Measurements from ENCODE around the gene RELN.
"Not testable (repeated sequence)": the region's sequence is repeated elsewhere in the genome, so short reads cannot be mapped to it uniquely, and the experiment has no call there.

Gene RELN

DNA sequence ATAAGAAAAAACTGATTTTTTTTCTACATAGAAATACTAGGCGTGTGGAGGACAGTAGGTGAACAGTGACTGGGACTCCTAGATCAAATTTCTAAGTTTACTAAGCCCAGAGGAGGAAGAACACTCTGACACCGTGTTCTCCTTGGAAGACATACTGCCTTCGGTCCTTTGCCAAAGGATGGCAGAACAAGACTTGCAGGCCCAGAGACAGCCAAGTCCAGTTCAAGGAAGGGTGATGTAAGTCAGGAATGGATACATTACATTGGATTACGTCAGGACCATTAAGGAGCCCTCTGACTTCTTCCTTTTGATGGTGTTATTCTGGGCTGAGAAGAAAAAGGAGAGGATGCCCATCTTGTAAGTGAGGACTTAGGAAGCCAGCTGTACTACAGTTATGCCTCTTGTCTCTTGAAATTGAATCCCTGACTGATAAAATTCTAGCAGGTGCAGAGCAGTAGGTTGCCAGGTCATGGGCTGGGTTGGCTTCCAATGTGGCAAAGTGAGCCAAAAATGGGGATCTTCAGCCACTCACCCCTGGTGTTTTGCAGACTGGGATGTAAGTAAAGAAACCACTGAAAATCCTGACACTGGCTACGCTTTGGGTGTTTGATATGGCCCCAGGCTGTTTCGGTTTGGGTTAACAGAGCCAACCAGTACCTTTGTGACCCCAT is 45.1 kb downstream of the RELN start:
- DNase-seq (ENCODE audit: low read depth, low spot score) = no peak

DNA sequence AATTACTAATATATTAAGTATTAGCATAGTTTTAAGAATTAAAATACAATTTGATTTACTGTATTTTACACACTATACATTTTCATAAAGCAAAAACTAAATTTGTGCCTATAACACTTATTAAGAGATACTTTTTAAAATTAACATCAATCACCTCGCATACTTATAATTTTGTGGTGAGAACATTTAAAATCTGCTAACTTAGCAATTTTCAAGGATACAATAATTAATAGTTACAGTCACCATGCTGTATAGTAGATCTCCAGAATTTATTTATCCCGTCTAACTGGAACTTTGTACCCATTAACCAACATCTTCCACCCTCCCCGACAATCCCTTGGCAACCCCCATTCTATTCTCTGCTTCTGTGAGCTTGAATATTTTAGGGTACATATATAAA is 47.5 kb downstream of the RELN start:
- no peak for DNase-seq (ENCODE audit: low read depth, low spot score)

DNA sequence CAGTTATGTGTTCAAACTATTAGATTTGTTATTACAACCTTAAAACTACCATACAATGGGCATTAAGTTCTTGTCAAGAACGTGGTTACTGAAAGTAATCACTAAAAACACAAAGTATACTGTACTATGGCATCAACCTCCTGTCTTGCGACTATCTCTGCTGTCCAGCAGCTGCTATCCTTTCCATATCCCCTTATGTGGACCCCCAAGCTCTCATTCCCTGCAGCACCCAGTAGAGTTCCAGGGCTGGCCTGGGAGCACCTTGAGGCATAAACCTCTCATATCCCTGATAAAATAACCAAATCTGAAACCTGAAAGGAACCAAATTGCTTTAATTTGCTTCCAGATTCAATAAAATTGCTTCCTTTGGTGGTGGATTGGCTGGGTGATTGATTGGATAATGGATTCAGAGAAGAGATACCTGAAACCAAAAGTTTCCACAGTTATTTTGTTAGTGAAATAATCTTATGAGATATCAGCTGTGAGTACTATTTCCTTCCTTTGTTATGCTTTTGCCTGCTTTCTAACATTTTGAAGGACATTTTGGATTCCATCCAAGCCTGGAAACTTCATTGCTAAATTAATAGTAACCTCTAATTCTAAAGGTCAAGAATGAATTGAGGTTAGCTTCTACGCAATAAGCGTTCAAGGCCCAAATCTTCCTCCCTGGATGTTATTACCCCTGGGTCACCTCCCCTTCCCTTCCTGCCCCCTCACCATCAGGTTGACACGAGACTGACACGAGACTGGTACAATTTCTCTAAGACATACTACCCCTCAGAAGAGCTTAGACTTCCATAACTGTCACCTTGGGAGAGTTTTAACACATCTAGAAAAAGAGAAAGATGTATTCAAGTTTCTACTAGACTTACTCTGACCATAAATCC is 48.8 kb downstream of the RELN start:
- no peak for DNase-seq (ENCODE audit: low read depth, low spot score)

DNA sequence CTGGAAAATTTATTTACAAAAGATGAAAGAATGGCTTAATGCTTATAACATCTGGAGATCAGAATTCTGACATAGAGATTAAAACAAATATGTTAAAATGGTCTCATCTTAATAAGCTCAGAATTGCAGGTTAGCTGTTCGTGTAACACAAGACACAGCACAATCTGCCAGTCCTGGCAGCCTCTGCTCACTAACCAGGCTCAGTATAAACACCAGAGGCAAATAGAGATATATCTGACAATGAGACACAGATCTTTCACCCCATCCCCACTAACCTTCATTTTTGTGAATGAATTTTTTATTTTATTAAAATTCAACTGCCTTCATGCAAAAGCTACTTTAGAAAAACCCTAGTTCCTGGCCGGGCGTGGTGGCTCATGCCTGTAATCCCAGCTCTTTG is 51.8 kb downstream of the RELN start:
- no peak for DNase-seq (ENCODE audit: low read depth, low spot score)

GRCh38 chr7:103936558-103936957 is 52.9 kb downstream of the RELN start:
- DNase-seq (ENCODE audit: low read depth, low spot score) = no peak

DNA sequence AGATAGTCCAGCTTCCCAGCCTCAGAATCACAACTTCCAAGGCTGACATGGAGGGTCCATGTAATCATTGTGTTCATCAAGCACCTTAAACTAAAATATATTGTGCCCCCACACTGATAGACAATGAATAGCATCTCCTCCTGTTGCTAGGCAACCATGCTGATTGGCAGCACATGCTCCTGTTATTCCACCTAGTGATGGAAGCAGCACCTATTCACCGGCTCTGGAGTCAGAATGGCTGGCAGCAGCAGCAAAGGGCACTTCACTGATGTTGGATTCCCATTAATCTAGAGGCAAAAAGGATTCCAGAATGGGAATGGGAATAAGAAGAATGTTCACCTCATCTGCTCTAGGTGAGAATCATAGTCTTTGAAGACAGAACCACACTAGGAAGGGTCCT is 55.0 kb downstream of the RELN start:
- no peak for DNase-seq (ENCODE audit: low read depth, low spot score)

GRCh38 chr7:103932389-103932788 is 57.1 kb downstream of the RELN start:
- no peak for DNase-seq (ENCODE audit: low read depth, low spot score)

- DNase-seq (ENCODE audit: low read depth, low spot score) = no peak
Observed at GRCh38 chr7:103929901-103930311, 59.6 kb downstream of the RELN start.

DNA sequence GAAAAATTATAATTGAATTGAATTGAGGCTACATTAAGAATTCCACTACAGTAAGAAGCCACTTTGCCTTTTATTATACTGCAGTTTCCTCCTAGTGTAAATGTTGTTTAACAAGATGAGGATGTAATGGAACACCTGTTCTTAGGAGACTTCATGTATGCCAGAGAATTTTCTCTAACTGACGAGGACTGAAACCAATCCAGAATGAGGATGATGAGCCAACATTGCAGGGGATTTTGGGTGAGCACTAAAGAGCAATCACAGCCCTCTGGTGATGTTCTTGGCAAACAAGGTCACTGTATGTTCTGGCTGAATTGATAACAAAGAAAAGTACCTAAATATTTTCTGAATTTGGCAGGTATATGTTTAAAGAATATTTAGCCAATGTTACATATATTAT is 60.9 kb downstream of the RELN start:
- DNase-seq (ENCODE audit: low read depth, low spot score) = no peak

- DNase-seq (ENCODE audit: low read depth, low spot score) = no peak
Observed at GRCh38 chr7:103924184-103924583, 65.3 kb downstream of the RELN start.

DNA sequence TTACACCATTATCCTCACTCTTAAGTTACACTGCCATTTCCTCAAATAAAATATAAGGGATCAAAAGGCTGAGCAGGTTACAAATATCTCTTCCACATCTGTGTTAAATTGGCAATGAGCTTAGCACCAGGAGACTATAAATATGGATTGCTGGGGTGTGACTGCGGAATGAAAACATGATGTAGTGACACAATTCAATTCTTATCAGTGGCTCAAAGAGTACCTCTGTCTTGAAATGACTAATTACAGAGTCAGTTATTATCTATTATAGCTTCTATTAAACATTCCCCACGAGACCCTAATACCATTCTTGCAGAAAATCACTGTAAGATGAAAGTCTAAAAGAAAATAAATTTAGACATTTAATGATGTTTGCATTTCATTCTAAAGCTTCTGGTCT is 67.1 kb downstream of the RELN start:
- DNase-seq (ENCODE audit: low read depth, low spot score) = no peak

DNA sequence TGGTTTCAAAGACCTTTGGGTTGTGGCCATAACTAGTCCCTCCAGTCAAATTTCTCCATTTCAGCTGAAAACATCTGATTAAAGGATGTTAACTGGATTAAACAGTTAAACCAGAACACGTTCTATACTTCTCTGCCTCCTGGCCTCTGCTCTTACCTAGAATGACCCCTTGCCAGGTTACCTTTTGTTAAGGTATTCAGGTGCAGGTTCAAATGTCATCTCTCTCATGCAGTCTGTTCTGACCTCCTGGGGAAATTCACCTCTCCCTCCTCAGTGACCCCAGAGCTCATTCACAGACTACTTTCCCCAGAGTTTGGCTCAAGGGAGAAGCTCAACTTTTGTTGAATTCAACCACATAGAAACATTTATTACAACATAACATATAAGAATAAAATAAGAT is 67.8 kb downstream of the RELN start:
- no peak for DNase-seq (ENCODE audit: low read depth, low spot score)

DNA sequence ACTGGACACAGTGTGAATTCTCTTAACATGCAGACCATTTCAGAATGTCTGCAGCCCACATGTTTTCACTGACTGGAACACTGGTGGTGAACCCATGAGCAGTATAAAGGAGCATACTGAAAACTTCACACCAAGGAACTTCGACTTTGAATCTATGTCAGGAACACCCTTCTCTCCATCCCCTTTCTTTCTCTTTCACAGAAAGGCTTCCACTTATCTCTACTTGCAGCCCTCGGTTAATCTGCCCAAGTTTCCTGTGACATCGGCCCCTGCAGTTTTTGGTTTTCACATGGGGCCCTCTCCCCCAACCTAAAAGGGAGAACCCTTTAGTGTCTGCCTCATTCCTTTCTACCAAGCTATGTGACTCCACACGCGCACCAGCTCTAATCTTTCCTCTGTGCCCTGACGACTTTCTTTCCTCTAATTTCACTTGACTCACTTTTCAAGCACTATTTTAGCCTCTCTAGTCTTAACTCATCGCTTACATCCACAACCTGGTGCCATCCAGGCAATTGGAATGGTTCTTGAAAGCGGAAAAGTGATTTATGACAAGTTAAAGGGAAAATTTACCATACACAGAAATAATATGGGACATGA is 70.1 kb downstream of the RELN start:
- DNase-seq (ENCODE audit: low read depth, low spot score) = no peak

DNA sequence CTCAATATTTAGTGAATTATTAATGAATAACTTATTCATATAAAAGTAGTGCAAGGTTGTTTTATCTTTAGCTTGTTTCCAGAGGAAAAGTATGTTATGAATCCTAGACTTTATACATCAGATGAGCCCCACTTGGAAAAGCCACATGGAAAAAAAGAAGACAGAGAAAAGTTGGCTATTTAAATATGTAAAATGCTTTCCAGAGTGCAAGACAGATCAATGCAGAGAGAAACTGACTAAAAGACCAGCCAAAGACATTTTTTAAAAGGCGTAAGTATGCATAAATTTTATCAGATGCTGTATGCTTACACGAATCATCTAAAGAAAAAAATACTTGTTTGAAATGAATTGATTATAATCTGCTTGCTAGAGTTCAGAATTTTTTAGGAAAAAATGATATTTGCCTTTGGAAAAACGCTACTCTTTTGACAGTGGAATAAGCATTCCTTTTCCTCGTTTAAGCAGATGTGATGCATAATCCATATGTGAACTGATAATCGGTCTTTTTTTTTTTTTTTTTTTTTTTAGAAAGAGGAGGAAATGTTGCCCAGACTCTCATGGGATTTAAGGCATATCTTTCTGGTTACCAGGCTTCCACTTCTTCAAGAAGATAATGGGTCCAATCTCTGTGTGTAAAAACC is 70.7 kb downstream of the RELN start:
- DNase-seq (ENCODE audit: low read depth, low spot score) = no peak

GRCh38 chr7:103915680-103916357 is 73.6 kb downstream of the RELN start:
- no peak for DNase-seq (ENCODE audit: low read depth, low spot score)

DNA sequence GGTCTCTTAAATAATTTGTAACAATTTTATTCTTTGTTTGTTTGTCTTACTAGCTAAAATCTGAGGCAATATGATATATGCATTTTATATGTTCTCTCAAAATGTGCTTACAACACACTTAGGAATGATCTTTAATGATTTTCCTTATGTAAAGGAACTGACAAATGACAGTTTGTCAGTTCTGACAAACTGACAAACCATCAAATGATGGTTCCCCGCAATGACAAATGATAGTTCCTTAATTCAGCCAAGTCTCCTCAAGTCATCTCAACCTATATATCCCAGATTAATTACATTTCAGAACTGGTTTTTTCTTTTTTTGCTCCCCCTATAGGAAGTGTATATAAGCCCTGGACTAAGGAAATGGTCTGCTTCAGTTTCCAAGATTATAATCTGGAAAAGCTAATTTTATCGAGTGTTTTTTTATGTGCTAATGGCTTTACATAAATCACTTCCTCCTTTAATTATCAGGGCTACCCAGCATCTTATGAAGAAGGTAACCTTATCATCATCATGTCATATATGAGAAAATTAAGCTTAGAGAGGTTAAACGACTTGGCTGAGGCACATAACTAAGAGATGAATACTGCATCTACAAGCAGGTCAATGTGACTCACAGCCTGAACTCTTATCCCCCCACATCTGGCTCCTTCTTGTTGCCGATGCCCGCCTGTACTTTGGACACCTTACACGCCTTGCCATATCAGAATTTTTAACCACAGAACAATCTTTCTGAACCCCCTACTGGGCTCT is 75.1 kb downstream of the RELN start:
- no peak for DNase-seq (ENCODE audit: low read depth, low spot score)

DNA sequence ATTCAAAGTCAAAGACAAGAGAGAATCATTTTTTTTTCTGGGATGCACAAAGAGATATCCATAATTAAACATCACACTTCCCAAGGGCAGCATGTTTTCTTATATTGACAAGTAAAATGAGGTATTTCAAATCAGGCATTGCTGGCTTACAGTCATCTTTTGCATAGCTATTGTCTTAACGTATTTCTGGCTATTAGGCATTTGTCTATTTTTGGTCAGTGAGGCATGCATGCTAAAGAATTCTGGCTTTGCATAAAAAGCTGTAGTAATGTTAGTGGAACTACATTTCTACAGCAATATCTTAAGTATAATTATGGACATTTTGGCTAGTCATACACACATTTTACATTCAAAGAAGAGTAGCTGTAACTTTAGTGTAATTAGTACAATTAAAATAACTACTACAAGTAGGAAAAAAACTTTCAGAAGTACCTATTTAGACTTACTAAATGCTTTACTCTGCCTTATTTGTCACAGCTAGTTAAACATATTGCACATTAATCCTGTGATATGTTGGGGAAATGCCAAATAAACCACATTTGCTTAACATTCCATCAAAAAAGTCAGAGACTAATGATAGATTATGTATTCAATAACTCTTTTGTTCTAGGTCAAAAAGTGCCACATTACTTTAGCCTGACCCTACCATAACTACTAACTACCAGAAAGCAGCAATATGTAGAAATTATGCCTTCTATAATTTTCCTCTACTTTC is 76.4 kb downstream of the RELN start:
- no peak for DNase-seq (ENCODE audit: low read depth, low spot score)

DNA sequence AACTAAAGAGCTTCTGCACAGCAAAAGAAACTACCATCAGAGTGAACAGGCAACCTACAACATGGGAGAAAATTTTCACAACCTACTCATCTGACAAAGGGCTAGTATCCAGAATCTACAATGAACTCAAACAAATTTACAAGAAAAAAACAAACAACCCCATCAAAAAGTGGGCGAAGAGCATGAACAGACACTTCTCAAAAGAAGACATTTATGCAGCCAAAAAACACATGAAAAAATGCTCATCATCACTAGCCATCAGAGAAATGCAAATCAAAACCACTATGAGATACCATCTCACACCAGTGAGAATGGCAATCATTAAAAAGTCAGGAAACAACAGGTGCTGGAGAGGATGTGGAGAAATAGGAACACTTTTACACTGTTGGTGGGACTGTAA is 78.4 kb downstream of the RELN start:
- not testable (repeated sequence) for DNase-seq (ENCODE audit: low read depth, low spot score)

DNA sequence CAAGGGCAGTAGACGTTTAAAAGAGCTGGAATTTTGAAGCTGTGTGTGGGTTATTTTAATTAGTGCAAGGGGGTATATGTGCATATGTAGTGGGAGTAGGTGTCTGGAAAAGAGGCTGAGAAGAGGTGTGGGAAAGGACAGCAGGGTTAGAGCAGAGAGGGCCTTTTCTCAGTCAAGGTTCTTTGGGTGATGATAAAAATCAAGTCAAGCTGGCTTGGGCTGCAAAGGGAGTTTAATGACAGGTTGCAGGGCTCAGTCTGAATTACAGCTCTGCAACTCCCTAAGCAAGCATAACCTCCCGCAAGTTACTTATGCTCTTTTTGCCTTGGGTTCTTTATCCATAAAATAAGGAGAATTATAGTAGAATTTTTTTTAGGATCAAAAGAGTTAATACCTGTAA is 83.5 kb downstream of the RELN start:
- no peak for DNase-seq (ENCODE audit: low read depth, low spot score)

DNA sequence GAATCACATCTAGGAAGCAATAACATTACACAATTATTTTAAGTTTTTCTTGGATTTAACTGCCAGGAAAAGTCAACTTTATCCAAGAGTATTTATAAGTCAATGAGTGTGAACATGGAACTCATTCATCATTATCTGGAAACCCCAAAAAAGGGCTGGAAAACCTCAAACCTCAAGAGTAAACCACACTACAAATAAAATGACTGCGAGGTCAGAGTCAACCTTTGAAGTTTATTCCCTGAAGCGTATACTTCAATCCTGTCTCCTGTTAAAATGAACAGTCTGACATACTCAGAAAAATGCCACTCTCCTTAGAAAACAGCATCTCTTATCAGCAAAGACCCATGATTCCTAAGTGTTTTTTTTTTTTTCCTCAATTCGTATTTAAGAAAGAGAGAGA is 86.5 kb downstream of the RELN start:
- no peak for DNase-seq (ENCODE audit: low read depth, low spot score)
